Mucosa of rectum (tissue), 2 donors: ENCODE results near the gene ZCCHC14.
A peak's percentile ranks its signal among the peaks of the same experiment; 100 is the strongest.

ENCODE experiments used
- H3K27ac ChIP-seq, 2 donors: one replicate each; pipeline ENCODE4 v1.7.0; 2013; ENCODE audit warnings: inconsistent platforms in 2 of 2, low read depth in 2 of 2, low read length in 2 of 2
- H3K27me3 ChIP-seq, 2 donors: one replicate each; pipeline ENCODE4 v1.7.0; 2013; ENCODE audit warnings: low read length in 2 of 2; ENCODE audit not compliant: control insufficient read depth in 2 of 2, insufficient read depth in 2 of 2
- H3K36me3 ChIP-seq, 2 donors: one replicate each; pipeline ENCODE4 v1.7.0; 2013; ENCODE audit warnings: low read length in 2 of 2; ENCODE audit not compliant: control insufficient read depth in 2 of 2, insufficient read depth in 2 of 2
- H3K4me1 ChIP-seq, 2 donors: one replicate each; pipeline ENCODE4 v1.7.0; 2013; ENCODE audit warnings: low read length in 2 of 2, mild to moderate bottlenecking in 1 of 2; ENCODE audit not compliant: control insufficient read depth in 2 of 2, insufficient read depth in 2 of 2
- H3K4me3 ChIP-seq, 2 donors: one replicate each; pipeline ENCODE4 v1.7.0; 2013; ENCODE audit warnings: low read length in 2 of 2
- H3K9ac ChIP-seq, 2 donors: one replicate each; pipeline ENCODE4 v1.7.0; 2013; ENCODE audit warnings: low read length in 2 of 2, low read depth in 1 of 2, mild to moderate bottlenecking in 1 of 2
- H3K9me3 ChIP-seq, 2 donors: one replicate each; pipeline ENCODE4 v1.7.0; 2013; ENCODE audit warnings: low read length in 2 of 2; ENCODE audit not compliant: control insufficient read depth in 2 of 2
- donor health status: healthy.
- donor health status: Normal muscosa, but diverticular disease.

Gene ZCCHC14

DNA sequence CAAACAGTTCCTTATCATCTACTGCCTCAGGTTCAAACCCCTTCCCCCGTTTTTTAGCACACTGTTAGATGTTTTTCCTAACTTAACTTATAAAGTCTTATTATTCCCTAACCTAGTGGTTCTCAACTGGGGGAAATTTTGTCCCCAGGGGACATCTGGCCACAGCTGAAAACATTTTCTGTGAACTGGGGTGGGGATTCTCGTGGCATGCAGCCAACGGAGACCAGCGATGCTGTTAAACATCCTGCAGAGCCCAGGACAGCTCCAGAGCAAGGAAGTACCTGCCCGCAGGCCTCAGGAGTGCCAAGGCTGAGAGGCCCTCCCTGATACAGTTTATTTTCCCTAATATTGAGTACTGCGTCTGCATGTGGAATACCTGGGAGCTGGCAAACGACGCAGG is 24.3 kb downstream of the ZCCHC14 start:
- no peaks in the 10 kb centered on the region for H3K27me3 ChIP-seq
- no peaks in the 10 kb centered on the region for H3K36me3 ChIP-seq
- no peak overlapping the region for H3K27ac ChIP-seq
- no peak overlapping the region for H3K9ac ChIP-seq
- no peak overlapping the region for H3K4me3 ChIP-seq
- no peaks in the 10 kb centered on the region for H3K9me3 ChIP-seq
- peaks cover 29 to 37% of the 10 kb centered on the region in 2 donors for H3K4me1 ChIP-seq

DNA sequence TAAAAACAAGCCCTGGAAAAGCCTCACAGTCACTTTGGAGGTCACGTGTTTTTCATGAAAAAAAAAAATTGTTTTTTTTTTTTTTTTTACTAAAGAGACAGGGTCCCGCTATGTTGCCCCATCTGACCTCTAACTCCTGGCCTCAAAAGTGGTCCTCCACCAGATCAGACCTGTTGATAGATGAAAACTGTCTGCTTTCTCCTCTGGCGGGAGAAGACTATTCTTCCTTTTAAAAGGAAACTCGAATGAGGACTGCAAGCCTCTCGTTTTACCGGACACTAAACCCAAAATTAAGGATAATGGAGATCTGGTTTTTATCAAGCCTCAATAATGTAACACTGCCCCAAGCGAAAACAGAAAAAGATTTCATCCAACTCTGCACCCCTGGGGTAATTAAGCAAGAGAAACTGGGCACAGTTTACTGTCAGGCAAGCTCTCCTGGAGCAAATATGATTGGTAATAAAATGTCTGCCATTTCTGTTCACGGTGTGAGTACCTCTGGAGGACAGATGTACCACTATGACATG is 25.8 kb downstream of the ZCCHC14 start:
- no peak overlapping the region for H3K9ac ChIP-seq
- H3K4me1 ChIP-seq, result peaks cover 26 to 32% of the 10 kb centered on the region in 2 donors

GRCh38 chr16:87465879-87466278 is 26.9 kb downstream of the ZCCHC14 start:
- Histone ChIP-seq H3K36me3 (no peaks in the 10 kb centered on the region), H3K9ac (no peak overlapping the region), H3K9me3 (no peaks in the 10 kb centered on the region), H3K27me3 (no peaks in the 10 kb centered on the region), H3K4me1 (peaks cover 20 to 33% of the 10 kb centered on the region in 2 donors), H3K4me3 (no peak overlapping the region), H3K27ac (peak overlapping the region; percentile 89 to 91)

More for the DNA sequence above, 25.8 kb downstream of the ZCCHC14 start:
- Histone ChIP-seq H3K4me3 (no peak overlapping the region), H3K9me3 (no peaks in the 10 kb centered on the region), H3K27me3 (no peaks in the 10 kb centered on the region), H3K27ac (no peak overlapping the region), H3K36me3 (no peaks in the 10 kb centered on the region)

DNA sequence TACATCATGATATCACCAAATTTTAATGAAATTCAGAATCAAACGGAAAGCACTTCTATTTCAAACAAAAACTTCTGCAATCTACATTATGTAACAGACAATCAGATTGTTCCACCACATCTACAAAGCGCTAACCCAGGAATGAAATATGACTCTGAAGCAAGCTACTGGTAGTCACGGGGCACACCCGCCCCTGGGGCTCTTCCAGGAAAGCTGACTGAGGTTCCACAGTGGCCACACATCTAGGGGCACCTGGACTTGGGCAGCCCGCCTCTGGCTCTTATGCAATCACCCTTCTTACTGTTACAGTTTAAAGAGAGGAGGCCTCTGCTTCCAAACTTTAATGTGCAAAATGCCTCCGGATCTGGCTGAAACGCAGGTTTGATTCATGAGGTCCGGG is 27.5 kb downstream of the ZCCHC14 start:
- H3K4me3 ChIP-seq, result no peak overlapping the region
- H3K36me3 ChIP-seq, result no peaks in the 10 kb centered on the region
- peaks cover 20 to 33% of the 10 kb centered on the region in 2 donors for H3K4me1 ChIP-seq
- no peaks in the 10 kb centered on the region for H3K9me3 ChIP-seq
- H3K27ac ChIP-seq, result peak overlapping the region; percentile 89 to 91
- peak overlapping the region in 1 of 2 donors; percentile 66 for H3K9ac ChIP-seq
- no peaks in the 10 kb centered on the region for H3K27me3 ChIP-seq

DNA sequence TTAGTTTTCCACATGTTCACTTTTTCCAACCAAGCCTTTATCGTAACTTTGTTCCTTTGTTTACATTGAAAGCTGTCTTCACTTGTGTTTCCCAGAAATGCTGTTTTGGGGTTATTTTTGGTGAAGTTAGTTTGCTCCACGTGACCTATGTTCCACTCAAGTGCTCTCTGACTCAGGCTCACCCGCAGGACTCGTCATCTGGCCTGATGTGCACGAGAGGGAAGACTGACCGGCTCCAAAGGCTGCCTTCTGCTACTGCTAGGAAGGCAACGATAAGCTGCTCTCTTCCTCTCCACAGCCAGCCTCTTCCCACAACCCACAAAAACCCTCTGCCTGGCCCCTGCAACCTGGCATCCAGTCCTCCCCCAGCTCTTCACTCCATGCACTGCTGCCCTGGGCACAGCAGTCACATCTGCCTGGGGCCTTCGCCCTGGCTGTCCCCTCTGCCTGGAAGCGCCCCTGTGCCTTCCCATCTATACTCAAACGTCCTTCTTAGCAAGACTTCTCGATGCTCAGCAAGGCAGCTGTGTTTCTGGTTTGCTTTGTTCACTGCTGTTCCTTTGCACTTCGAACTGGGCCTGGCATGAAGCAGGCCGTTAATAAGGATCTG is 28.0 kb downstream of the ZCCHC14 start:
- no peaks in the 10 kb centered on the region for H3K9me3 ChIP-seq
- H3K4me3 ChIP-seq, result peak overlapping the region; percentile 4 to 43
- H3K27me3 ChIP-seq, result no peaks in the 10 kb centered on the region
- H3K9ac ChIP-seq, result peak overlapping the region; percentile 41 to 66
- peaks cover 20 to 33% of the 10 kb centered on the region in 2 donors for H3K4me1 ChIP-seq
- peaks cover 2 to 3% of the 10 kb centered on the region in 2 donors for H3K36me3 ChIP-seq
- peak overlapping the region; percentile 89 to 91 for H3K27ac ChIP-seq

GRCh38 chr16:87463722-87464690 is 28.8 kb downstream of the ZCCHC14 start:
- no peaks in the 10 kb centered on the region for H3K9me3 ChIP-seq
- H3K27me3 ChIP-seq, result no peaks in the 10 kb centered on the region
- peaks cover 20 to 33% of the 10 kb centered on the region in 2 donors for H3K4me1 ChIP-seq
- H3K36me3 ChIP-seq, result peaks cover 4 to 5% of the 10 kb centered on the region in 2 donors
- peak overlapping the region; percentile 89 to 91 for H3K27ac ChIP-seq
- H3K4me3 ChIP-seq, result peak overlapping the region; percentile 4 to 43
- peak overlapping the region; percentile 44 to 66 for H3K9ac ChIP-seq

DNA sequence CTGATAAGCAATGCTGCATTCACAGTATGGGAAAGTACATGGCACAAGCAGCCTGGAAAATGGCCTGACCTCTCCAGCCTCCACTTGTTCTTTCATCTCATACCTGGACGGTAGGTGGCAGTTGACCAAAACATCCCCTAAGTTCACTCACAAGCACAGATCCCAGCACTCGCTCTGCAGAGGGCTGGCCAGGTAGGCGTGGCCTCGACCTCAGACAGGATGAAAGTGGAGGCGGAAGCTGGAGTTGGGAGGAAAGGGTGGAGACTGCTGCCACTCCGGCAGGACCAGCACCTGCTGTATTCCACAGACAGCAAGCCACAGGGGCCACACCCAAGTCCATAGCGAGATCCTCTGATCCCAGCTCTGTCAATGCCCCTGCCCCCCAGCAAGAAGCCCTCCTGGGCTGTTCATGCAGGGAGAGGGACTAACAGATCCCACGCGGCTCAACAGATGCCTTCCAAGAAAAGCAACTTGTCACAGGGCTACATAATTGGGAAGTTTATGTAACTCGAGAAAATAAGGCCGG is 31.3 kb downstream of the ZCCHC14 start:
- H3K36me3 ChIP-seq, result peaks cover 10 to 22% of the 10 kb centered on the region in 2 donors
- H3K27ac ChIP-seq, result peak overlapping the region; percentile 68 to 83
- H3K27me3 ChIP-seq, result no peaks in the 10 kb centered on the region
- H3K4me3 ChIP-seq, result peak overlapping the region; percentile 9 to 24
- H3K9me3 ChIP-seq, result no peaks in the 10 kb centered on the region
- peaks cover 30 to 40% of the 10 kb centered on the region in 2 donors for H3K4me1 ChIP-seq
- H3K9ac ChIP-seq, result peak overlapping the region in 1 of 2 donors; percentile 9

- Histone ChIP-seq H3K9me3 (no peaks in the 10 kb centered on the region), H3K27me3 (no peaks in the 10 kb centered on the region), H3K4me1 (peaks cover 26 to 39% of the 10 kb centered on the region in 2 donors), H3K36me3 (peaks cover 10 to 22% of the 10 kb centered on the region in 2 donors), H3K27ac (no peak overlapping the region), H3K4me3 (no peak overlapping the region), H3K9ac (peak overlapping the region in 1 of 2 donors; percentile 9)
Observed at GRCh38 chr16:87460936-87461335, 31.9 kb downstream of the ZCCHC14 start.

DNA sequence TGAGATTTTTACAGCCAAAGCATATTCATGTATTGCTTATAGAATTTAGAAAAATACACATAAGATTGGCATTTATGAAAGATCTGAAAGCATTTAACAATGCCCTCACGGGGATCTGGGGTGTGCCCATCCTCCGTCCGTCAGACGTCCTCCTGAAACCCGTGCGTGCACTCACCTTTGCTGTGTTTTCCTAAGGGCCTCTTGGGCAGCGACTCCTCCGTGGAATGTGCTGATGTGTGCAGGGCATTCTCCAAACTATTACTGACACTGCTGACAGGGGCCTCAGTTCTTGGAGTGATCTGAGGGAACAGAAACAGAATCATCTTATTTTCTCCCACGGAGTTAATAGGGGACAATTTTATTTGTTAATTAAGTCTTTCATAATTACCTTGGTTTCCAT is 33.0 kb downstream of the ZCCHC14 start:
- H3K9me3 ChIP-seq, result no peaks in the 10 kb centered on the region
- H3K9ac ChIP-seq, result no peak overlapping the region
- H3K4me1 ChIP-seq, result peaks cover 23 to 30% of the 10 kb centered on the region in 2 donors
- no peaks in the 10 kb centered on the region for H3K27me3 ChIP-seq
- no peak overlapping the region for H3K27ac ChIP-seq
- H3K4me3 ChIP-seq, result no peak overlapping the region
- H3K36me3 ChIP-seq, result peaks cover 10 to 22% of the 10 kb centered on the region in 2 donors
